HL-60 (cell line): Measurements from ENCODE around the gene UBE2S.

Source experiments
- CTCF ChIP-seq: IDR thresholded peaks from one replicate; pipeline ENCODE4 v1.5.1; 2011; ENCODE audit warnings: low read length, control low read depth, inconsistent platforms; ENCODE audit not compliant: insufficient read depth
- GABPA ChIP-seq: IDR thresholded peaks from 2 replicates; pipeline ENCODE4 v1.6.1; 2012; ENCODE audit warnings: low read depth
- POLR2AphosphoS5 ChIP-seq: IDR thresholded peaks from 2 replicates; pipeline ENCODE4 v1.6.1; 2012; ENCODE audit warnings: low read depth
- TF ChIP-seq, protein P1 (sequence below): IDR thresholded peaks from 2 replicates; pipeline ENCODE4 v1.6.1; 2012; ENCODE audit warnings: low read depth; ENCODE audit not compliant: insufficient replicate concordance

DNA sequence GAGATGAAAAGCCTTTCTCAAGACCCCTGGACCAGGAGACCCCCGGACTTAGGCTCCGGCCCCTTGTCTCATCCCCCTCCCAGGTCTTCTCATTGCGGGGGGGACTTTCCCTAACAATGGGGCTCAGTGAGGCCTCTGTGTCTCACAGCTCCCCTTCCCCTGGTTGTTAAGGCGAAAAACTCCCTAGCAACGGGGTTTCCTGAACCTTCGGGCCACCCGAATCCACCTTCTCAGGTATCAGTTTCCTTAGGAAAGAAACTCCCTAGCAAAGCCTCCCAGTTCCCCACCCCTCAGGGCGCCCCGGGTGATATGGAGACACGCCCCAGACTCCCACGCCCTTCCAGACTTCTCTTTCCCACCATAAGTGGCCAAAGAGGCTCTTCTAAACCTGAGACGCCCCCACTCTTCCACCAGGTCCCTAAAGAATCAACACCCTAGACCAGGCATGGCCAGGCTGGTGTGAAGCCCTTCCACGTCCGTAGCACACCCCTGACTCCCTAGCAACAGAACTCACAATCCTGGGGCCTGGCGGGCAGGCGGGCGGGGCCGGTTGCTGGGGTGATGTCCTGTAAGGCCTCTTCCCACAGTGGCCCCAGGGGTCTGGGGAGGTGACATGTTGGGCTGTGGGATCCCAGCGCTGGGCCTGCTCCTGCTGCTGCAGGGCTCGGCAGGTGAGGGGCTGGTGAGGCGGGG, 31.2 kb downstream of the UBE2S start, which contains the start of gene TMEM190:
- TF ChIP-seq CTCF: no peak
- TF ChIP-seq GABPA: no peak
- TF ChIP-seq, protein P1, sequence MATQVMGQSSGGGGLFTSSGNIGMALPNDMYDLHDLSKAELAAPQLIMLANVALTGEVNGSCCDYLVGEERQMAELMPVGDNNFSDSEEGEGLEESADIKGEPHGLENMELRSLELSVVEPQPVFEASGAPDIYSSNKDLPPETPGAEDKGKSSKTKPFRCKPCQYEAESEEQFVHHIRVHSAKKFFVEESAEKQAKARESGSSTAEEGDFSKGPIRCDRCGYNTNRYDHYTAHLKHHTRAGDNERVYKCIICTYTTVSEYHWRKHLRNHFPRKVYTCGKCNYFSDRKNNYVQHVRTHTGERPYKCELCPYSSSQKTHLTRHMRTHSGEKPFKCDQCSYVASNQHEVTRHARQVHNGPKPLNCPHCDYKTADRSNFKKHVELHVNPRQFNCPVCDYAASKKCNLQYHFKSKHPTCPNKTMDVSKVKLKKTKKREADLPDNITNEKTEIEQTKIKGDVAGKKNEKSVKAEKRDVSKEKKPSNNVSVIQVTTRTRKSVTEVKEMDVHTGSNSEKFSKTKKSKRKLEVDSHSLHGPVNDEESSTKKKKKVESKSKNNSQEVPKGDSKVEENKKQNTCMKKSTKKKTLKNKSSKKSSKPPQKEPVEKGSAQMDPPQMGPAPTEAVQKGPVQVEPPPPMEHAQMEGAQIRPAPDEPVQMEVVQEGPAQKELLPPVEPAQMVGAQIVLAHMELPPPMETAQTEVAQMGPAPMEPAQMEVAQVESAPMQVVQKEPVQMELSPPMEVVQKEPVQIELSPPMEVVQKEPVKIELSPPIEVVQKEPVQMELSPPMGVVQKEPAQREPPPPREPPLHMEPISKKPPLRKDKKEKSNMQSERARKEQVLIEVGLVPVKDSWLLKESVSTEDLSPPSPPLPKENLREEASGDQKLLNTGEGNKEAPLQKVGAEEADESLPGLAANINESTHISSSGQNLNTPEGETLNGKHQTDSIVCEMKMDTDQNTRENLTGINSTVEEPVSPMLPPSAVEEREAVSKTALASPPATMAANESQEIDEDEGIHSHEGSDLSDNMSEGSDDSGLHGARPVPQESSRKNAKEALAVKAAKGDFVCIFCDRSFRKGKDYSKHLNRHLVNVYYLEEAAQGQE: no peak
- no peak for TF ChIP-seq POLR2AphosphoS5
